GM18907 (cell line): ENCODE data around the gene TMEM131L.
A peak's percentile ranks its signal among the peaks of the same experiment; 100 is the strongest.

Experiments
- ATAC-seq: cut with Tn5 transposase; IDR thresholded peaks from one replicate; pipeline ENCODE4 v1.9.1; 2021; ENCODE audit warnings: mild to moderate bottlenecking, moderate library complexity; ENCODE audit not compliant: unreplicated experiment

The TMEM131L gene

GRCh38 chr4:153472122-153473037, 6.2 kb downstream of the TMEM131L start:
- peak; percentile 50 for ATAC-seq

- ATAC-seq: no peak
Measured at GRCh38 chr4:153474251-153474650, 8.1 kb downstream of the TMEM131L start.

- no peak for ATAC-seq
Measured at GRCh38 chr4:153476829-153477574, 10.8 kb downstream of the TMEM131L start.

DNA sequence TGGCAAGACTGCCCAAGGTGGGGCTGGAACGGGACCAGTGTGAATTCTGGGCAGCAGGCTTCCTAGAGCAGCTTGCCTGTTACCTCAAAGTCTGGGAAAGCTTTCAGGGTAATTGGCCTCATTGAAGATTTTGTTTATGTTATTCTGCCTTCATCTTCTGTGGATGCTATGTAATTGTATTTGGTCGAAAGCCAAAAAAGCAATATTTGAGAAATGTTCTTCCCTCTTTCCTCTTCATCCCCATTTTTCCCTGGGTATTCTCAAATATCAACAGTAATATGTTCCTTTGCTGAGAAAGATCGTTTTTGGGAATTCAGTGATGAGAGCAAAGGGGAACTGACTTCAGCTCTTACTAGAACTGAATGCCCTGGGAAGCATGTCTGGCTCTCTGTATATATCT, 12.9 kb downstream of the TMEM131L start:
- ATAC-seq: no peak

GRCh38 chr4:153480704-153481103, 14.5 kb downstream of the TMEM131L start:
- ATAC-seq: no peak

GRCh38 chr4:153481478-153481877, 15.3 kb downstream of the TMEM131L start:
- ATAC-seq: no peak

DNA sequence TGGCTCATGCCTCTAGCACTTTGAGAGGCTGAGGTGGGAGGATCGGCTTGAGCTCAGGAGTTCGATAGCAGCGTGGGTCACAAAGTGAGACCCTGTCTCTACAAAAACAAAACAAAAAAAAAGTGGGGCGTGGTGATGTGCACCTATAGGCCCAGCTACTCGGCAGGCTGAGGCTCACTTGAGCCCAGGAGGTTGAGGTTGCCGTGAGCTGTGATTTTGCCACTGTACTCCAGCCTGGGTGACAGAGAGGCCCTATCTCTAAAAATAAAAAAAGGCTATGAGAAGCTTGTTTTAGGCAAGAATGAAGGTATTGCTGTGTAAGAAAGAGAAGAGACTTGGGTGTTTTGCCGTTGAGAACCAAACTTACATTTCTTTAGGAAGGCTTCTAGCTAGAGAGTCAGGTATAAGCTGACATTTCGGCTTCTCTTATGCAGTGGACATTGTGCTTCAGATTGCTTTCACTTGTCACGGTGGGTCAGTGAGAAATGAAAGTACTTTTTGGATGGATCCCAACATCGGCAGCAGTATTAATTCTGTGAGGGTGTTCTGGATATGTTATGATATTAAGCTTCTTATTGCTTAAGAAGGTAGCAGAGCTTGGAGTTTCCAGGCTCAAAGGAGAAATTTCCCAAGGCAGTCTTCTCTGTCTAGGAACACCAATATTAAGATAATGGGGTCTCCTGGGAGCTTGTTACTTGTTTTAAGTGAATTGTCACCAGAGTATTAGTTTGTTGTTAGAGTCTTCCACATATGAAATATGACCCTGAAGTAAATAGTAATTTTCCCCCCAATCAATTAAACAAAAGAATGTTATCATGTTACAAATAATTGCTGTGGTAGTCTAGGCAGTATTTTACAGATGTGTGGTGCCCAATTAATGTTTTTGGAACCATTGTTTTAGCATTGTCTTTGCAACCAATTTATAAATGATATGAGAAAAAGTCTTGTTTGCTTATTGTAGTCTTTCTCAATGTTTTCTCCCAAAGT, 17.6 kb downstream of the TMEM131L start:
- ATAC-seq: no peak

DNA sequence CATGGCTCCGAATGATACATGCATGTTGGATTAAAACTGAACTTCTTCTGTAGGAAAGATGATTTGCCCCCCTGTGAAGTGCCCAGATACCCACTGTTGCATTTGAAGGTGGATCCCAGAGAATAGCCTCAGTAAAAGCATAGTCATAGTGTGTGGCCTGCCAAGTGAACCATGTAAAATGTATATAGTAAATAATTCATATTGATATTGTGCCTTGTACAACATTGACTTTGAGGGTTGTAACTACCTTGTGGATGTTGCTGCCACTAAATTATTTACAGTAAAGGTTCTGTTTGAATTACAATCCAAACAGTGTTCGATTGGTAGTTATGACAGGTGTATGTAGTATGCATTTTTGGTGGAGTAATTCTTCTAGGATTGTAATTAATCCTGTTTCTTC, 19.2 kb downstream of the TMEM131L start:
- ATAC-seq: no peak

DNA sequence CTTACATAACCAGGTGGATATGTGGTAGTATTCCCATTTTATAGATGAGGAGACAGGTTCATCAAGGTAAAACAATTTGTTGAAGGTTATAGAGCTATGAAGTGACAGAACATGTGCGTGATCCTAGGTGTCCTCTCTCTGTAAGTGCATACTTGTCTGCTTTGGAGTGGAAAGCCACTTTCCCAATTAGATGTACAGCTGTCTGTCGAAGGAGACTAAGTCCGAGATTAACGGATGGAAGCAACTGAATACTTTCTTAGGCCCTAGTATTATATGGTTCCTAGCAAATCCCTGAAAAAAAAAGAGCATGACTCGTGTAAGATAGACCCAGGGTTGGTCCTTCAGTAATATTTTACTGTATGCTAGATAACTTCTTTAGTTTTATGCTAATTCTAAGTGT, 19.7 kb downstream of the TMEM131L start:
- ATAC-seq: no peak

DNA sequence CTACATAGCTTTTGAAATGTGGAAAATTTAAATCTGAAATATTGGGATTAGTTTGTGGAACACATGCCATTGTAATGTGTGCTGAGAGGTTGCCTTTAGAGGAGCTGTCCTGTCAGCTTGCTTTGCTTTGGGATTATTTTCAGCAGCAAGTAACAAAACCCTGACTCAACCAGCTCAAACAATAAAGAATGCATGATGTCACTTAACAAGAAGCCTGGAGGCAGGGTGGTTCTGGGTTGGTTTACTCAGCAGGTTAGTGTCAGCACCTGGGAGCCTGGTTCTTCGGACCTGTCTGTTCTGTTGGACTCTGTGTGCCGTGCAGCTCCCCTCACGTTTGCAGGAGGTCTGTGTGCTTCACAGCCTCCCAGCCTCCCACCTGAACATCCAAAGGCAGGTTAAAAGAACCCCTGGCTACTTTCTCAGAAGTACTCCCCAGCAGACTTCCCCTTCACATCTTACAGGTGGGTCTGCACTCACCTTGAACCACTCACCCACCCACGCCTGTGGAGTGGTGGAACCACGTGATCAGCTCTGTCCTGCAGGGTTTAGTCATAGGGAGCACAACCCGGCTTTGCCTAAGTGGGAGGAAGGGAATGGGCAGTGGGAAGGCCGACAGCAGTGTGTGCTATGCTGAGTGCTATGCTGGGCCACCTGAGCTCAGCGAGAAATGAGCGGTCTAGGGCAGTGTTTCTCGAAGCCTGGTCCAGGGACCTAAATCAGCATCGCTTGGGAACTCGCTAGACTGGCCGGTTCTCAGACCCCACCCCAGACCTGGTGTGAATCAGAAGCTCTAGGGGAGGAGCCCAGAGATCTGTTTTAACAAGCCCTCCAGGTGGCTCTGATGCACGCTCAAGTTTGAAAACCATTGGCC, 20.4 kb downstream of the TMEM131L start:
- ATAC-seq: no peak

- peak; percentile 58 for ATAC-seq
Measured at GRCh38 chr4:153488006-153488891, 22.1 kb downstream of the TMEM131L start.

DNA sequence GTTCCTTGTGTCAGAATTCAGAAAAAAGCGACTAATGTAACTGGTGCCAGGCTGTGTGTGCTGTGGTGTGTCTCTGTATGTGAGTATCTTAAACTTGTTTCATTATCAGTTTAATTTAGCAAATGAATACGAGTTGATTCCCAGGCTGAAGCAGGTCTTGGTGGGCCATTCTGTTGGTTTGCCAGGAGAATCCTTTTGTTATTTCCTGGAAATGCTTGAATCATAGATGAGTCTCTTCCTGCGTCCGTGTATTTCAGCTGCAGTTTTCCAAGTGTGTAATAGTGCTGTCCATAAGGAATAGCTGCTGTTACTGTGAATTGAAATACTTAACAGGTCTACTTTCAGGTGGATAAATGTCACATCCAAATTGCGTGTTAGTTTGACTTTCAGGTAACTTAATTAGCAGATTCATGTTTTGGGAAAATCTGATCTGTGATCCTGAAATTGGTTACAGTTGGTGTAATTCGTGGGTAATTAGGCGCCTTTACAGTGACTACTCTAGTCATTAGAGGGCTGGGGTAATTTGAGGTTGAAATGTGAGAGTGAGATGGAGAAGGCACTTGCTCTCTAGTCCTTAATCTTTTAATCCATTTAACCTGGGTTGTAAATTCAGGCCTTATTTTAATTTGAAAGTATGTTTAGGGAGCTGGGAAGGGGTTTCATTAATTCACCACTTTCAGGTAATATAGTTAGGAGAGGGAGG, 23.8 kb downstream of the TMEM131L start:
- ATAC-seq: no peak

DNA sequence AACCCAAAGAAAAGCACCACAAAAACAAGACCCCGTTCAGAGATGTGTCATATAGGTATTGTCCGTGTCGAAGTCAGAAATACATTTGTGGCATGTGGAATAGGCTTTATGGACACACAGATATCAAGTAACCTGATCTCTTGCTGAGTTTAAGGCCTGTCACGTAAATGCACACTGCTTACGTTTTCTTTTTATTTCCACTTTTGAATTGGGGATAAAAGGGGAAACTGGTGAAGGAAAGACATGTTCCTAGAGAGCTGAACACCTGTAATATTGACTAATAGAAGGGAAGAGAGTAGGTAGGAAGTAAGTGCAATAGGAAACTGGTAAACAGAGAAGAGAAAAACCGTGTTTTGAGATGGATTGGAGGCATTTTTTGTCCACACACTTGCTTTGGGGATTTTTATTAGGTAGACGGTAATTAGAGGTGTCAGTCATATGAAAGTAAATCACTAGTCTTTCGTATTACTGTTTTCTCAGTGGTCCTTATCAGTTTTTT, 24.9 kb downstream of the TMEM131L start:
- ATAC-seq: no peak

GRCh38 chr4:153494562-153494961, 28.4 kb downstream of the TMEM131L start:
- no peak for ATAC-seq

DNA sequence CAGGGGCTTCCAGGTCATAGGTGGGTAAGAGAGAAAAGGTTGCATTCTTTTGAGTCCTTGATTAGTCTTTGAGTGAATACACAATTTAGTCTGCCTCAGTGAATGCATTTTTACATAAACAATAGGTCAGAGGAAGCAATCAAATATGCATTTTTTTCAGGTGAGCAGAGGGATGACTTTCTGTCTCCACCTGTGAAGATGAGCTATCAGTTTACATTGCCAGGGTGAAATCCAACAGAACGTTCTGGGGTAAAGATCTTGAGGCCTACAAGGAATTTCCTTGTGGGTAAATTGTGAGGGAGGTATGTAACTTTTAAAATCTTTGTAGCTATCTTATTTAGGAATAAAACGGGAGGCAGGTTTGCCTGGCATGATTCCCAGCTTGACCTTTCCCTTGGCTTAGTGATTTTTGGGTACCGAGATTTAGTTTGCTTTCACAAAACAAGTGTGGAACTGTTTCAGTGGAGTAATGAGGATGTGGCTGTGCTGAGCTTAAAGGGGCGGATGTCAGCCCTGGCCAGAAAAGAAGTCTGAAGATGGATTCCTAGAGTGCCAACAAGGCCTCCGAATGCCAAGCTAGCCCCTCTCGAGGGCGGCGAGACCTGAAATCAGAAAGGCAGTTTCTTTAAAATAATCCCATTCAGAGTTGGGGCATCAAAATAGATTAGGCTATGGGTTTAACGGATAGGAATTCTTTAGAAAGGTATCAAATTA, 29.5 kb downstream of the TMEM131L start:
- no peak for ATAC-seq

DNA sequence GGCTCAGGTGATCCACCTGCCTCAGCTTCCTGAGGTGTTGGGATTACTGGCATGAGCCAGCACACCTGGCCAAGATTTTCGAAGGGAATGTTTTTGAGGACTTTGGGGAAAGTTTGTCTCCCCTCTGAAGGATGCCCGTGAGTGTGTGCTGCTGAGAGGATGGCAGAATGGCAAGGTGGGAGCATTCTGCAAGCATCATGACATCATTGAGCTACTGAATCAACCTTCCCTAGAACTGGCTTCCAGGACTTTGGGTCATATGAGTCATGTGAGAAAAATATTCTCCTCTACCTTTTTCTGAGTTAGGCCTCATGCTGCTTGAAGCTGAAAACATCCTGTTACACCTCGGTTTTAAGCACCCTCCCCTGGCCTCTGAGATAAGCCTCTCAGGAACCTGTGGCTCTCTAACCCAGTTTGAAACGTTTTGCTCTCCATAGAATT, 31.0 kb downstream of the TMEM131L start:
- ATAC-seq: peak; percentile 37
